HG03039 (cell line): ENCODE results near the gene ADRA2C.

Source experiments
- ATAC-seq: cut with Tn5 transposase; IDR thresholded peaks from one replicate; pipeline ENCODE4 v1.9.1; 2021; ENCODE audit warnings: mild to moderate bottlenecking, moderate library complexity; ENCODE audit not compliant: unreplicated experiment

Gene ADRA2C

DNA sequence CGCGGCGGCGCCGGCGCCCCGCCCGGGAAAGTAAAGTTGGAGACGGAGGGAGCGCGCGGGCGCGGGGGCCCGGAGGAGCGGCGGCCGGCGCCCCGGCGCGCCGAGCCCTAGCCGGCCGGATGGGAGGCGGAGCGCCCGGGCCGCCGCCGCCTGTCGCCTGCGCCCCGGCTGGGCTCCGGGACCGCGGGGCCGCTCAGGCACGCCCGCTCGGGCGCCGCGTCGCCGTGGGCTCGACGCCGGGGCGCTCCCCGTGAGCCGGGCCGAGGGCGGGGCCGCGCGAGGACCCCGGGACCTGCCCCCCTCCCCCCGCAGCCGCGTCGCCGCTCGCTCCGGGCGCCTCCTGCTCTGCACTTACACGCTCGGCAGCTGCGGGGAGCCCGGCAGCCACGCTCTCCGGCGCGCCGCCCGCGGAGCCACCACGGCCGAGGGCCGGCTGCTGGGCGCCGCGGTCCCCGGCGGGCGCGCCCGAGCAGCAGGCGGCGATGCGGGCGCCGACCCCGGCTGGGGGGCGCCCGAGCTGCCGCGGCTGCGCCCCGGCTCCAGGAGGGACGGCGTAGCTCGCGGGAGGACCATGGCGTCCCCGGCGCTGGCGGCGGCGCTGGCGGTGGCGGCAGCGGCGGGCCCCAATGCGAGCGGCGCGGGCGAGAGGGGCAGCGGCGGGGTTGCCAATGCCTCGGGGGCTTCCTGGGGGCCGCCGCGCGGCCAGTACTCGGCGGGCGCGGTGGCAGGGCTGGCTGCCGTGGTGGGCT lies at the start of gene ADRA2C:
Gene ADRA2C, plus strand, starts transcription at position 350 of the 749 bp plus-strand sequence. Its CDS starts 222 bp downstream, at position 572.
- no peak for ATAC-seq

DNA sequence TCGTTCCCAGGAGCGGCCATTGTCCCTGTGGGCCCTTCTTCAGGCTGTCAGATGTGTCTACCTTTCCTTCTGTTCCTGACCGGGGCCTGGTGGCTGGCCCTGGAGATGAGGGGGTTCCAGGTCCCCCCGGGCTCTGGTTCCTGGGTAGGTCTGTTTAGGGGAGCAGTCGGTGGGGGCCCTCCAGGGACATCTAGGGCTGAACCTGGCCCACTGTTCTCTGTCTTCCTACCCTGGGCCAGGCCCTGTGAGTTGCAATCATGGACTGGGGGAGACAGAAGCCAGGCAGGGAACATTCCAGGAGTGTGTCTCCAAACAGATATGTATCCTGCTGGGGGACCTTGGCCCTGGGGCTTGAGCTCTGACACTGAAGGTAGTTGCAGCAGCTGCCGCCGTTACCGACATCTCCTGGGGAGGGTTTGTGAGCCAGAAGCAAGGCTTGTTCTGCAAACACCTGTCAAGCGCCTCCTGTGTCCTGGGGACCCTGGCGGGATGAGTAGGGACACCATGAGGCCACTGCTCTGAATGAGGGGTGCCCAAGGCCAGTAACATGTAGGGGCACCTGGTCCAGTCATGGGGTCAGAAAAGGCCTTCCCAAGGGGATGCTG lies 49.5 kb upstream of the ADRA2C start:
- ATAC-seq = no peak

DNA sequence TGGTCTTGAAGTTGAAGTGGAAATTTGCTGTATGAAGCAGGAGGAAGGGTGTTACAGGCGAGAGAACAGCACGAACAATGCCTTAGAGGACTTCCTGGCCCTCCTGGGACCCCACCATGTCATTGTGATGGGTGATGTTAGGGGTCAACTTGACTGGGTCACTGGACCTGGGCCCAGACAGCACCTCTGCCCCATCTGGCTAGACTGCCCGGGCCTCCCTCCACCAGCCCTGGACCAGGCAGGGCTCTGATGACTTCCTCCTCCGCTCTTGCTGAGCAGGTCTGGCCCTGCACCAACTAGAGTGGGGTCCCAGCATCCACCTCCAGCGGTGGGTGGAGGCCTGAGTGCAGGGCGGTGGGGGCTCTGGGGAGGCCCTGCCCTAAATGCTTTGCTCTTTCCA lies 48.9 kb upstream of the ADRA2C start:
- ATAC-seq = no peak

DNA sequence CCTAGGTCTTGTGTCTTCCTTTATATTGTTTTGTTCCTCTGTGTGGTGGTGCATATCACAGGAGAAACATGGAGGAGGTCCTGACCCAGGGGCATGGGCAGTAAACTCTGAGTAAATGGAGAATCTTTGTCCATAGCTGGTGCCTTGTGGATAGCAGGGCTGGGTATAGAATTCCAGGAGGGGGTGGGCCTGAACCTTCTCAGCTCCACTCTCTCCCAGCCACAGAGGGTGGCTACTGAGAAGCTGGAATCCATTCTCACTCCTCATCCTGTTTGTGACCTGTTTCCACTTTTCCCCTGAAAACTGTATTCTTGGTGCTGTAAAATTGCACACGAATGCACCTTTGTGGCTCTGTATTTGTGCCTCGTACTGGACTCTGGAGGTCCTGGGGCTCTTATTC lies 47.7 kb upstream of the ADRA2C start:
- ATAC-seq = no peak

DNA sequence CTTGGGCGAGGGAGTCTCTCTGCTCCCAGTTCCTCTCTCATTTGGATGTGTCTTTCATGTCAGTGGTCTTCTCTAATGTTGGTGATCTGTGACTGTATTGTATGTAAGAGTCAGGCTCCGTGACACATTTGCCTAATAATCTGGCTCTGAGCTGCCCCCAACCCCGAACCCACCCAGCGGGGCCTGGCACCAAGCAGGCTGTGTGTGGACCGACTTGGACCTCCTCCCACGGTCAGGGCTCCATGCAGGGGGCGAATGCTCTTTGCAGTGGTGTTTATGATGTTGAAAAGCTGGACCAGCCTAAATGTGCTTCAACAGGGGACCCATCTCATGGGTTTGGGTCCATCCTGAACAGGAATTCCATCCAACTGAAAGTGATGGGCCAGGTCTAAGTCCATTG lies 47.0 kb upstream of the ADRA2C start:
- ATAC-seq = no peak

DNA sequence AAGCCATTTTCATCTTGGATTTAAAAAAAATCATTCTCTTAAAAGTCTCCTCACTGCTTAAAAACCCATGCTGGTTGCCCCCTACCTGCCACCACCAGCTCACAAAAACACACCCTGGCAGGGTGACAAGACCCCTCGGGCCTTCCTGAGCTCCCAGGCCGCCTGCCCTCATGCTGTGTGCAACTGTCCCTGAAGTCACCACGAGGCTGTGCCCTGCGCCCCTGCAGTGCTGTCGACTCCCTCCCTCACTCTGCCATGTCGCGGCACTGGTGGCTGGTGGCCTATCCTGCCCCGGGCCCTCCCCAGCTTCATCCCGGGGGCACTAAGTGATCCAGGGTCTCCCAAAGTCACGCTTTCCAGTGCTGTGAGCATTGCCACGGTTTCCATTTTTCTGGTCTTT lies 46.3 kb upstream of the ADRA2C start:
- no peak for ATAC-seq

DNA sequence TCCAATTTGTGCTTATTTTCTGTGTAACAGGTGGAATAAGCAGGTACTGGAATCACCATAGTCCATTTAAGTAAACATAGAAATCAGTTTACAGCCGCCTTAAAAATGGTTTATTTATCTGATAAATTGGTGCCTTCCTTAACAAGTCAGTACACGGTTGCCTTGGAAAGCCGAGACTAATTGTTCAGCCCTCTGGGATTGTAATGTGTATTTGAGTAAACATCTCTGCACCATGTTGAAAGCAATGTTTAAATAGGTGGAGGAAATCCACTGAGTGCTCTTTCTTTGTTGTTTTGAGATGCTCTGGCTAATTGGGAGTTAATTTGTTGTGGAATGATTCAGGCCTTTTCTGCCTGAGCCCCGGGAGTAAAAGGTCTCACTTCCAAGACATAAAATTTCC lies 45.7 kb upstream of the ADRA2C start:
- no peak for ATAC-seq

DNA sequence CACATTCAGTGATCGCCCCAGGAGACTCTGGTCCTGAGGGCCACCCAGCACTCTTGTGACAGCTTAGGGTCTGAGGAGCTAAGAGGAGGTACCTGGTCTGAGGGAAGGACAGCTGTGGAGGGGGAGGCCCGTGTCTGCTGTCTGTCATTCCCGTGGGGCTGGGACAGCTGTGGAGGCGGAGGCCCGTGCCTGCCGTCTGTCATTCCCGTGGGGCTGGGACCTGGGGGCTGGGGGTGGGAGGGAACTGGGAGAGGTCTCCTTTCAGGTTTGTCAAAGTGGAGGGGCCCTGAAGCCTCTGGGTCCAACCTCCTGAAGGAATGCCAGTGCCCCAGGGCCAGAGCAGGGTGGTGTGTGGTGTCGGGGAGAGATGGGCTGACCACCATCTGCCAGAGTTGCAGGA lies 45.0 kb upstream of the ADRA2C start:
- ATAC-seq = no peak

DNA sequence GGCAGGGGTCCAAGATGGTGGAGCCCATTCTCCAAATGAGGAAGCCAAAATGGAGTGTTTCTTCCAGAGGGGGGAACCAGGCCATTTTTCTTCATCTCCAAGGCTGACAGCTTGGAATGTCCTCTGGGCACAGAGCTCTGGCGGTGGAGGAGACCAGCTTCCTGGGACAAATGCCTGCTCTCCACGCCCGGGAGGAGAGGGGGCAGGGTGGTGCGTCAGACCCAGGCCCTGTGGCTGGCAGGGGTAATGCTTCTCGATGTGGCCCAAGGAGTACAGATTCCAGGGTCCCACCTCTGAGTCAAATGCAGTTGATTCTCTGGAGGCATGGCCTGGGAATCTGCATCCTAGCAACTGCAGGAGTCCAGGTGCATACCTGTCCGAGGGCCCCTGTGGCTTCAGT lies 44.6 kb upstream of the ADRA2C start:
- ATAC-seq = no peak

DNA sequence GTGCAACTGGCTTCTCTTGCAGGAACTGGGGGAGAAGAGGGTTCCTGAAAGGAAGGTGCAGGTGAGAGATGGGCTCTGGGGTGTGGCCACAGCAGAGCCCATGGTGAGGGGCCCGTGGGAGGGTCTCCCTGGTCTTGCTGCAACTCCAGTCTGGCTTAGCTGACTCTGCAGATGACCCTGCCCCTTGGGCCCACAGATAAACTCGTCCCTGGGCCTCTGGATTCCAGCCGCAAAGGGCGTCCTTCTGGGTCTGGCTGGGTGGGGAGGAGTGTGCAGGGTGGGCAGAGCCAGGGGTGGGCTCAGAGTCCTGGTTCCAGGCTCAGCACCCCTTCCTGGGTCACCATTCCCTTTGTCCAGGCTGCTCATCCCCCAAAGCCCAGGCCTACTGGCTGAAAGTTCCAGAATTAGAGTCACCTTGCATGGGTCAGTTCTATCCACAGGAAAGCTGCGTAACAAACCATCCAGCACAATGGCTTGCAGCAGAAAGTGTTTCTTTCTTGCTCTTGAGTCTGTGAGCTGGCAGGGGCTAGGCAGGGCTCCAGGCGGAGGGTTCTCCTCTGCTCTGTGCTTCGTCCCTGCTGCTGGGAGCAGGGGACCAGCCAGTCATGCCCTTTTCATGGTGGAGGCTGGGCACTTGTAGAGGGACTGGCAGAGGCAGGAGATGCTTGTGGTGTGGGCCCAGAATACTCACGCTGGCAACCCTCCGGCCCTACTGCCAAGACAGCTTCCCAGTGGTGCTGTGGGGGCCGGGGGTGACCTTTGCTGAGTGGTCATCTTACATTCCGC lies 43.5 kb upstream of the ADRA2C start:
- ATAC-seq = no peak

DNA sequence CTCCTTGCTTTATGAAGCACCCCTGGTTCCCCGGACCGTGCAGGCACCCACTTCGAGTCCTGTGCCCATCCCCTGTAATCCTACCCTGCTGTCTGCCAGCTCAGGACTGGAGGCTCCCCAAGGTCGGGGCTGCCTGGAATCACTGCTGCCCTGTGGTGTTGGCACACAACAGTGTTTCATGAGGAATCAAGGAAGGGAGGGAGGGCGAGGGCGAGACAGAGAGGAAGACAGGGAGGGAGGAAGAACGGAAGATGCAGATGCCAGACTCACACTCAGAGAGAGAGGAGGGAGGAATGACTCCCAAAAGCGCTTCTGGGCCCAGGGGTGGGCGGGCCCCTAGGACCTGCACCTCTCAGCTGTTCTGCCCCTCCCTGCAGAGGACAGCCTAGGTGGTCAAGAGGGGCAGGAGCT lies 42.9 kb upstream of the ADRA2C start:
- ATAC-seq = no peak

DNA sequence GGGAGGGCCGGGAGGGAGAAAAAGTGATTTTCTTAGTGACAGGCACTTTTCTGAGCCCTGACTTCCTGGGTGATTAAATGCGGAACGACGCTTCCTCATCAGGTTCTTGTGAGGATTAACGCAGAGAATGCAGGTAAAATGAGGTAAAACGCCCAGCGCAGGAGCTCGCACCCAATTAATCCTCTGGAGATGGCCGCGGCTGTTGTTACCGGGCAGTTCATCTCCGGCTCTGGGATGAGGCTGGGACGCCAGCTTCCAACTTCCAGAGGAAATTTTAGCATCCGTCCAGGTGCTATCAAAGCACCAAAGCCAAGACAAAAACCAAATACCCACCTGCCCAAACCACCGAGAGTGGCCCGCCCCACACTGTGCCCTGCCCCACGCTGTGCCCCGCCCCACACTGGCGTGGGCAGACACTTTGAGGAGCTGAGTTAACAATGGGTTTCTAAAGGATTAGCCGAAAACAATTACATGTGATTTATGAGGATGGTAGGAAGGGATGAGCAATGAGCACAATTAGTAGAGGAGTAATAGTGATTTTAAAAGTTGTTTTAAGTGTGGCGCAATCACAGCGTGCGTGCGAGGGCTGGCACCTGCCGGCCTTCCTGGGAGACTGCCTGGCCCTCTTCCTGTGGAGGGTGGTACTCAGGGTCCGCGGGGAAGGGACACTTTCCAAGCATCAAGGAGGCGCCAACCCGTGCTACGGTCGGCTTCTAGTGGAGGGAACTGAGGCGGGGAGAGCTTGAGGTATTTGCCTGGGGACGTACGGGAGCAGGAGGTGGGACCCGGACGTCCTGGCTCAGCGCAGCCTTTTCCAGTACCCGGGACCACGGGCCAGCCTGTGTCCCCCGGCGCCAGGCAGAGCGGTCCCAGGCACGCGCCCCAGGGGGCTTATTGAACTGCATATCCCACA lies 41.6 kb upstream of the ADRA2C start:
- ATAC-seq = no peak

DNA sequence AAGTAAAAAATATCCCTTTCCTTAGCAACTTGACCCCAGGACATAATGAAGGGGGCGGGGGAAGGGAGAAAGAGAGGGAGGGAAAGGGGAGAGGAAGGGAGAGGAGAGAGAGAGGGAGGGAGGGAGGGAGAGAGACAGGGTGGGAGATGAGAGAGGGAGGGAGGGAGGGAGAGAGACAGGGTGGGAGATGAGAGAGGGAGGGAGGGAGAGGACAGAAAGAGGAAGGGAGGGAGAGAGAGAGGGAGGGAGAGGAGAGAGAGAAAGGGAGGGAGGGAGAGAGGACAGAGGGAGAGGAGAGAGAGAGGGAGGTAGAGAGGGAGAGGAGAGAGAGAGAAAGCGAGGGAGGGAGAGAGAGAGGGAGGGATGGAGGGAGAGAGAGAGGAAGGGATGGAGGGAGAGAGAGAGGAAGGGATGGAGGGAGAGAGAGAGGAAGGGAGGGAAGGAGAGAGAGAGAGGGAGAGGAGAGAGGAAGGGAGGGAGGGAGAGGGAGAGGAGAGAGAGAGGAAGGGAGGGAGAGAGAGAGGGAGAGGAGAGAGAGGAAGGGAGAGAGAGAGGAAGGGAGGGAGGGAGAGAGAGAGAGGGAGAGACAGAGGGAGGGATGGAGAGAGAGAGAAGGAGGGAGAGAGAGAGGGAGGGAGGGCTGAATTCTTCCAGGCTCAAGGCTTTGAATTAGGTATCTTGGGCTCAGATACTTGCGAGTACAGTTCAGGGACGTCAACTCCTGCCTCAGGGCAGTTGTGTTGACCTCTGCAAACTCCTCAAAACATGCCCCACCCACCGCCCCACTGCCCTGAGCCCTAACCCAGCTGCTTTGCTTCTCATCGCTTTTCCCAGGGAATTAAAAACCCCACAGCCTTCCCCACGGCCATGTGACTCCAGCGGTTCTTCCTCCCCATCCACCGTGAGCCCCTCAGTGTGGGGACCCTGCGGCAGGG lies 40.0 kb upstream of the ADRA2C start:
- no peak for ATAC-seq

DNA sequence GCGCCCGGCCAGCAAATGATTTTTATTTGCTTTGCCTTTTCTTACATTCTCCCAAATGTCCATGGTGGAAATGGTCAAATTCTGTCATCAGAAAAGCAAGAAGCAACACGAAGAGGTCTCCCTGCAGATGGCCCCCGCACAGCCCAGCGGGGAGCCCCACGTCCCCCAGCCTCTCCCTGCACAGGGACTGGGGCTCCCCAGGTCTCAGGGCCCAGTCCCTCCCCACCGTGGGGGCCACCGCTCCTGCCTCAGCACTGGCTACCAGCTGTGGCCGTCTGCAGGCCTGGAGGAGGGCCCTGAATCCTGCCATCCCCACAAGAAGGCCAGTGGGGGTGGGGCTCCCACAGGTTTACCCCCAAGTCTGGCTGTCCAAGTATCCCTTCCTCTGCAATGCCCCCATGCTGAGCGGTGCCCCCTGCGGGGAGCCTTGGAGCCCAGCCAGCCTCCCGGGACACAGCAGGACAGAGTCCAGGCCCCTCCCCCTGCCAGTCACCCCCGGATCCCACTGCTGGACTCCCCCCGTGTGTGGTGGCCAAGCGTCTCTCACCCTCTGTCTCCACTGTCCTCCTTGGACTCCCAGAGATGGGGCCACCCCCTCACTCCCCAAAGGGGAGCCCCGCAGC lies 38.2 kb upstream of the ADRA2C start:
- ATAC-seq = no peak

DNA sequence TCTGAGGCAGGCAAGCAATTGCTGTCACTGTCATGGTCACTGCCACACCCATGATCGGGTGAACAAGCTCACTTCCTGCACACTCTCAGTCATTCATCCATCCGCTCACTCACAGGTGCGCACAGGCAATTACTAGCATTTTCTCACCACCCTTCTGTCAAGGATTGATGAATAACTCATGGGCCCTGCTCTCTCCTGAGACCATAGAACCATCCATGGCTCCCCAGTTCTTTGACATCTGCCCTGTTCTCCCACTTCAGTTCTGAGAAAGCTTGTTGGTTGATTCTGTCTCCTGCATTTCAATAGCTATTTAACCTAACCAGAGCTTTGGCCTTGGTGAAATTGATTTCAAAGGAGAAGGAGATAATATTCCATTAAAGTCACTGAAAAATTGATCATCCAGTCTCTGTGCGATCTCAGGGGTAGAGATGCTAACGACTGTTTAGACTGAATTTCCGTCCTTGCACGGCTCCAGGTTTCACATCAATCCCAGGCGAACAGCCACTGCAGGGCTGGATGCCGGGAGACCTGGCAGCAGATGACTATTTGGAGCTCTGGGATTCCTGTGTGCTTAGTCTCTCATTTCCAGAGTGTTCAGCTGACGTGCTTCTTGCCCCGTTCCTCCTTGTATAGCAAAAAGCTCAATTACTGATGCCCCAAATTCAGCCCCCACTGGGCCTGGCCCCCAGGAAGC lies 36.9 kb upstream of the ADRA2C start:
- ATAC-seq = no peak

DNA sequence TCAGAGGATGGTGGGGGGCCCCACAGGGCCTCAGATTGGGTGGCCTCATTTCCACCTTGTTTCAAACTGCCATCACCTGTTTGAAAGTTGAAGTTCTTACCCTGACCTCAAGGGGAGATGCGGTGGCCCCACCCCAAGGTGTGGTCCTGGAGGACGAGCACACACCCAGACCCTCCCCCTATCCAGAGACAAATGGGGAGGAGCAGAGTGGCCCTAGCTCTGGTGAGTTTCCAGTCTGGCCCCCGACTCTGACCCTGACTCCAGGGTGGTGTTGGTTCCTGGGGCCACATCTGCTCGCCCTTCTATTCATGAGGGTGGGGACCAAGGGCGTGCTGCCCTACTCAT lies 36.3 kb upstream of the ADRA2C start:
- ATAC-seq = no peak

DNA sequence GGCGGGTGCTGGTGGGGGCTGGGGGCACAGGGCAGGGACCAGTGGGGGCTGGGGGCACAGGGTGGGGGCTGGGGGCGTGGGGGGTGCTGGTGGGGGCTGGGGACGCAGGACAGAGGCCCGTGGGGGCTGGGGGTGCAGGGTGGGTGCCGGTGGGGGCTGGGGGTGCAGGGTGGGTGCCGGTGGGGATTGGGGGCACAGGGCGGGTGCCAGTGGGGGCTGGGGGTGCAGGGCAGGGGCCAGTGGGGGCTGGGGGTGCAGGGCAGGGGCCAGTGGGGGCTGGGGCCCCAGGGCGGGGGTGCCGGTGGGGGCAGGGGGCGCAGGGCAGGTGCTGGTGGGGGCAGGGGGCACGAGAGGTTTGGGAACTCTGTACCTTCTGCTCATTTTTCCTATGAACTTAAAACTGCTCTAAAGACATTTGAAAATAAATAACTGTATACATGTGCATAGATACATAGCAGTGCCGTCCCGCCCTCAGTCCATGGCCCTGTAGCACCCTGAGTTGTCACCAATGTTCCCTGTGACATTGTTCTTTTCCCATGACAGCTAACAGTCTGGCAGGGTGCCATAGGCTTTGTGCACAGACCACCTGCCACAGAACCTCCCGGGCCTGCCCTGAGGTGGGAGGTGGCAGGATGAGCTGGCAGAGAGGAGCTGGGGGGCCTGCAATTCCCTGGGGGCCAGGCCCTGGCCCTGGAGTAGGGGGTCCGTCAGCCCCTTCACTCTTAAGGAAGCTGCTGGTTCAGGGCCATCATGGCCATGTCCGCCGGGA lies 35.6 kb upstream of the ADRA2C start:
- no peak for ATAC-seq
